H1 (cell line): ENCODE data around the gene SELPLG. TPM values are rescaled to one million over a fixed set of nuclear protein-coding genes. Genes with fewer than 3 reads are reported as not detected.

Experiments
- CTCF ChIA-PET: fragments of 300-600 bp; sonication (Branson Sonifier 250); formaldehyde crosslinking; loops from one replicate; lab custom pipeline; 2021; ENCODE audit not compliant: partially characterized antibody; lab: Charles Lee
- POLR2A ChIA-PET: fragments of 300-600 bp; sonication (Branson Sonifier 250); formaldehyde crosslinking; loops from one replicate; lab custom pipeline; 2021; ENCODE audit warnings: inconsistent platforms; ENCODE audit not compliant: partially characterized antibody; lab: Charles Lee
- DNase-seq, 2 experiments: peaks; one replicate each; pipeline versions ENCODE4 v3.0.0 to v3.0.0-alpha.2; 2010 to 2022; ENCODE audit warnings: low spot score in 2 of 2, low read depth in 1 of 2, mixed read lengths in 1 of 2
- FAIRE-seq: peaks from 2 replicates; lab custom pipeline; 2011; peaks lifted over from hg19 to GRCh38; lab: Jason Lieb, UNC
- H2AFZ ChIP-seq: 2 replicates; pipeline ENCODE4 v1.8.1; 2012; ENCODE audit warnings: low read length, inconsistent platforms
- H2AK5ac ChIP-seq: 2 replicates; pipeline ENCODE4 v1.6.1; 2013; ENCODE audit warnings: low read depth, low read length
- H2BK120ac ChIP-seq: replicated peaks from 2 replicates; pipeline ENCODE3; 2013; ENCODE audit warnings: low read depth, low read length, inconsistent platforms
- H2BK12ac ChIP-seq: 2 replicates; pipeline ENCODE4 v1.6.1; 2013; ENCODE audit warnings: low read depth, low read length
- H2BK15ac ChIP-seq: 2 replicates; pipeline ENCODE4 v1.6.1; 2013; ENCODE audit warnings: low read length
- H2BK20ac ChIP-seq: 2 replicates; pipeline ENCODE4 v1.6.1; 2013; ENCODE audit warnings: low read length
- H2BK5ac ChIP-seq: 2 replicates; pipeline ENCODE4 v1.6.1; 2013; ENCODE audit warnings: low read depth, low read length
- H3K14ac ChIP-seq: 2 replicates; pipeline ENCODE4 v1.6.1; 2013; ENCODE audit warnings: inconsistent platforms; ENCODE audit not compliant: insufficient read length
- H3K18ac ChIP-seq: 2 replicates; pipeline ENCODE4 v1.6.1; 2013; ENCODE audit warnings: low read length; ENCODE audit errors: extremely low read depth
- H3K23ac ChIP-seq: 2 replicates; pipeline ENCODE4 v1.6.1; 2013; ENCODE audit warnings: inconsistent platforms; ENCODE audit not compliant: insufficient read length
- H3K23me2 ChIP-seq: 2 replicates; pipeline ENCODE4 v1.6.1; 2013; ENCODE audit warnings: low read depth, low read length
- H3K27ac ChIP-seq: 2 replicates; pipeline ENCODE4 v1.6.1; 2011; ENCODE audit warnings: low read depth, low read length, inconsistent platforms
- H3K27me3 ChIP-seq, 4 experiments: replicated peaks in 1 of 4; 1 replicate in 1 of 4; 2 replicates in 3 of 4; pipeline versions ENCODE4 v1.6.1 to v1.8.1; 2011 to 2013; ENCODE audit warnings: low read length in 3 of 4, mild to moderate bottlenecking in 3 of 4, inconsistent platforms in 2 of 4, mixed read lengths in 2 of 4, moderate library complexity in 1 of 4; ENCODE audit not compliant: control insufficient read depth in 3 of 4, insufficient read depth in 3 of 4; ENCODE audit errors: extremely low read depth in 1 of 4
- H3K36me3 ChIP-seq, 4 experiments: 2 replicates each; pipeline versions ENCODE4 v1.6.1 to v1.8.1; 2011 to 2013; ENCODE audit warnings: mild to moderate bottlenecking in 4 of 4, low read length in 3 of 4, moderate library complexity in 2 of 4, control low read depth in 1 of 4, inconsistent platforms in 1 of 4; ENCODE audit not compliant: insufficient read depth in 4 of 4, control insufficient read depth in 2 of 4
- H3K4ac ChIP-seq: replicated peaks from 2 replicates; pipeline ENCODE3; 2013; ENCODE audit warnings: low read length, low read depth, mixed read lengths, inconsistent platforms; ENCODE audit not compliant: insufficient read length
- H3K4me1 ChIP-seq, 4 experiments: replicated peaks in 1 of 4; 1 replicate in 1 of 4; 2 replicates in 3 of 4; pipeline versions ENCODE4 v1.6.1 to v1.8.1; 2011 to 2013; ENCODE audit warnings: low read length in 3 of 4, inconsistent platforms in 2 of 4, mixed read lengths in 1 of 4; ENCODE audit not compliant: insufficient read depth in 4 of 4, control insufficient read depth in 3 of 4
- H3K4me2 ChIP-seq, 2 experiments: 2 replicates each; pipeline versions ENCODE4 v1.6.1 to v1.8.1; 2011 to 2013; ENCODE audit warnings: low read depth in 2 of 2, low read length in 2 of 2, control low read depth in 1 of 2, inconsistent platforms in 1 of 2, mild to moderate bottlenecking in 1 of 2; ENCODE audit not compliant: insufficient read depth in 1 of 2
- H3K4me3 ChIP-seq, 4 experiments: fragments of 200-600, 300-600 bp in 1 of 4; sonication (generic), shearing (Covaris generic), sonication (Bioruptor Twin) in 1 of 4; 2 replicates each; pipeline versions ENCODE4 v1.5.1 to v1.8.1; 2011 to 2016; ENCODE audit warnings: low read length in 4 of 4, low read depth in 3 of 4, control low read depth in 2 of 4, inconsistent platforms in 2 of 4, mild to moderate bottlenecking in 2 of 4, mixed read lengths in 1 of 4, moderate library complexity in 1 of 4; ENCODE audit not compliant: insufficient read depth in 2 of 4; ENCODE audit errors: extremely low read depth in 1 of 4
- H3K56ac ChIP-seq: replicated peaks from 2 replicates; pipeline ENCODE3; 2013; ENCODE audit warnings: low read depth, mild to moderate bottlenecking, mixed read lengths, low read length, inconsistent platforms; ENCODE audit not compliant: insufficient read length
- H3K79me1 ChIP-seq: 2 replicates; pipeline ENCODE4 v1.6.1; 2013; ENCODE audit warnings: low read depth, low read length, control low read depth
- H3K79me2 ChIP-seq, 2 experiments: 2 replicates each; pipeline versions ENCODE4 v1.6.1 to v1.8.1; 2012 to 2013; ENCODE audit warnings: low read length in 2 of 2, mild to moderate bottlenecking in 2 of 2, inconsistent platforms in 1 of 2; ENCODE audit not compliant: insufficient read depth in 2 of 2, control insufficient read depth in 1 of 2
- H3K9ac ChIP-seq, 4 experiments: replicated peaks in 1 of 4; 1 replicate in 1 of 4; 2 replicates in 3 of 4; pipeline versions ENCODE4 v1.6.1 to v1.8.1; 2011 to 2013; ENCODE audit warnings: low read depth in 3 of 4, low read length in 3 of 4, control low read depth in 2 of 4, mild to moderate bottlenecking in 2 of 4, moderate library complexity in 2 of 4, inconsistent platforms in 1 of 4; ENCODE audit errors: extremely low read depth in 1 of 4
- H3K9me3 ChIP-seq, 2 experiments: 2 replicates each; pipeline versions ENCODE4 v1.6.1 to v1.8.1; 2012 to 2013; ENCODE audit warnings: mild to moderate bottlenecking in 2 of 2, moderate library complexity in 2 of 2, control low read depth in 1 of 2, inconsistent platforms in 1 of 2, low read depth in 1 of 2, low read length in 1 of 2, mixed read lengths in 1 of 2; ENCODE audit not compliant: insufficient read depth in 2 of 2
- H4K20me1 ChIP-seq, 2 experiments: replicated peaks in 1 of 2; 2 replicates each; pipeline versions ENCODE3 to v1.8.1; 2011 to 2013; ENCODE audit warnings: inconsistent platforms in 2 of 2, low read length in 2 of 2, mild to moderate bottlenecking in 1 of 2; ENCODE audit not compliant: insufficient read depth in 2 of 2, control insufficient read depth in 1 of 2
- H4K5ac ChIP-seq: 2 replicates; pipeline ENCODE4 v1.6.1; 2013; ENCODE audit warnings: low read length, low read depth, mixed read lengths, inconsistent platforms; ENCODE audit not compliant: insufficient read length
- H4K8ac ChIP-seq: 2 replicates; pipeline ENCODE4 v1.8.0; 2013; ENCODE audit warnings: mild to moderate bottlenecking, moderate library complexity, low read length, inconsistent platforms; ENCODE audit not compliant: insufficient read depth; ENCODE audit errors: extremely low read depth
- H4K91ac ChIP-seq: replicated peaks from 2 replicates; pipeline ENCODE3; 2013; ENCODE audit warnings: low read length, mixed read lengths, inconsistent platforms; ENCODE audit not compliant: insufficient read length
- ATF3 ChIP-seq: IDR thresholded peaks from 2 replicates; pipeline ENCODE4 v1.6.1; 2011; ENCODE audit warnings: low read depth, mild to moderate bottlenecking, low read length; ENCODE audit not compliant: insufficient read depth
- NRF1 ChIP-seq: IDR thresholded peaks from 2 replicates; pipeline ENCODE4 v1.6.1; 2011; ENCODE audit warnings: mild to moderate bottlenecking, low read depth, low read length, improper control_type of control experiment
- TAF1 ChIP-seq: IDR thresholded peaks from 2 replicates; pipeline ENCODE4 v1.6.1; 2011; ENCODE audit warnings: mild to moderate bottlenecking, low read depth, low read length
- WGBS, 2 experiments: shearing (Covaris generic) in 1 of 2; methylation state at CpG; one replicate each; pipeline versions ENCODE4 v1.1.6 to v1.1.7; 2013 to 2015; ENCODE audit warnings: low lambda C conversion rate in 2 of 2, mixed read lengths in 2 of 2, inconsistent platforms in 1 of 2, low coverage in 1 of 2, missing lambda C conversion rate in 1 of 2; ENCODE audit not compliant: insufficient replicate concordance in 2 of 2, insufficient coverage in 1 of 2, insufficient read length in 1 of 2; ENCODE audit errors: extremely low coverage in 1 of 2, missing lambda C conversion rate in 1 of 2; 5-methylcytosine and 5-hydroxymethylcytosine counted together
- polyA plus RNA-seq, 7 experiments: library from polyadenylated mRNA; depleted of rRNA in 3 of 7; stranded (reverse) in 5 of 7; unstranded in 2 of 7; fragments of >200 nt in 5 of 7; fragments of 200-250 nt in 2 of 7; gene quantifications; 1 replicate in 5 of 7; 2 replicates in 1 of 7; 4 replicates in 1 of 7; pipeline versions ENCODE4 v1.2.1 to v1.2.3, GENCODE V29; 2011 to 2013; ENCODE audit warnings: missing spikeins in 2 of 7, mixed read lengths in 2 of 7
- total RNA-seq: library from RNA; stranded (reverse); fragmentation: NEBNext Ultra II Directional; extraction: Animal tissue kit (Norgen Biotek cat#: 25700); gene quantifications from 2 replicates; pipeline ENCODE4 v1.2.1, GENCODE V29; 2021

The SELPLG gene
- total and polyA plus RNA-seq, 2 of the 8 experiments (the other 6 are each of a cell fraction or from before 2014, with no cell fraction given) = 0.18 TPM; not detected in 1

- CTCF ChIA-PET = interaction anchor here (0.5 to 22.5 kb wide), 13 partner anchors 8 to 193 kb away, joined by 3 to 523 read pairs (median 4); partner anchors contain the start of genes ISCU, SART3 and TMEM119
- TF ChIP-seq ATF3 (no peak), NRF1 (no peak), TAF1 (no peak)
Observed at GRCh38 chr12:108610856-108611605, 22.7 kb downstream of the SELPLG start.

More at GRCh38 chr12:108610856-108611605, 22.7 kb downstream of the SELPLG start:
- Histone ChIP-seq H2BK5ac (no peak overlapping the region), H3K14ac (no peak overlapping the region), H2BK20ac (no peak overlapping the region), H3K79me2 (no peaks in the 10 kb centered on the region), H2AFZ (no peak overlapping the region), H3K4me3 (no peak overlapping the region), H3K9ac (no peak overlapping the region), H4K20me1 (no peaks in the 10 kb centered on the region), H3K56ac (no peak overlapping the region), H3K4ac (no peak overlapping the region), H3K23me2 (peaks cover 2% of the 10 kb centered on the region; the same call in 1 of the 2 replicates), H3K4me1 (peaks cover 0 to 14% (median 1%) of the 10 kb centered on the region in 4 experiments; a peak in 4 of 7 replicates), H4K8ac (no peak overlapping the region), H3K18ac (no peak overlapping the region), H2BK12ac (no peak overlapping the region), H3K79me1 (no peaks in the 10 kb centered on the region), H3K36me3 (no peaks in the 10 kb centered on the region), H4K91ac (no peak overlapping the region), H3K27me3 (no peaks in the 10 kb centered on the region), H3K23ac (no peak overlapping the region), H3K9me3 (no peaks in the 10 kb centered on the region), H3K4me2 (no peak overlapping the region), H3K27ac (no peak overlapping the region), H4K5ac (no peak overlapping the region), H2BK15ac (no peak overlapping the region), H2AK5ac (no peak overlapping the region), H2BK120ac (no peak overlapping the region)
- POLR2A ChIA-PET = interaction anchor here (1.1 to 1.6 kb wide), 3 partner anchors 26 to 80 kb away, joined by 3 to 4 read pairs (median 3); partner anchors contain the start of gene SART3
- no peak for DNase-seq
- FAIRE-seq = no peak
- 93% methylated on average over 14 of the region's 15 CpGs; no CpG with 5 or more reads in 1 of the 2 experiments for WGBS, 2 experiments
